Activated CD4-positive, CD25-positive, alpha-beta regulatory T cell treated with anti-CD3 and anti-CD28 coated beads, Interleukin-2, amount 50 U/mL, for 24 hours (primary cell): ENCODE data around the gene RAB7A.
"Not testable (repeated sequence)": the region's sequence is repeated elsewhere in the genome, so short reads cannot be mapped to it uniquely, and the experiment has no call there.

Experiments used
- ATAC-seq, 2 donors: fragments of 150-1000 bp; cut with Tn5 transposase; one replicate each; pipeline ENCODE4 v1.10.0; 2021; ENCODE audit warnings: mild to moderate bottlenecking in 1 of 2, moderate library complexity in 1 of 2

RAB7A gene

DNA sequence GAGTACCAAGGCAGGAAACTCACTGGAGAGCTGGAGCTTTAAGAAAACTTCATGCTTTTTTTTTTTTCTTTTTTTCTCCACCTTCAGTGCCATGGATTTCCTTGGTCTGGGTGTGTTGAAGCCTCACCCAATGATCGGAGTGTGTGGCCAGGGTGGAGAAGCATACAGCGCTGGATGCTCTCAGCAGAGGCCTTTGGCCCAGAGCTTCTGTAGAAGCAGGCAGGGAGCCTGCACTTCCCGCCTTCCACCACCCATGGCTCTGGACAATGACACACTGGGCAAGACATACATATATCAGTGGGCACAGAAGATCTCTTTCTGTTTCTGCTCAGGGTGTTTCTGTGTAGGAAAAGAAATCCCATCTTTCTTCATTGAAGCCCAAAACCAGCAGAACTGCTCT is 97.6 kb downstream of the RAB7A start:
- no peak for ATAC-seq

DNA sequence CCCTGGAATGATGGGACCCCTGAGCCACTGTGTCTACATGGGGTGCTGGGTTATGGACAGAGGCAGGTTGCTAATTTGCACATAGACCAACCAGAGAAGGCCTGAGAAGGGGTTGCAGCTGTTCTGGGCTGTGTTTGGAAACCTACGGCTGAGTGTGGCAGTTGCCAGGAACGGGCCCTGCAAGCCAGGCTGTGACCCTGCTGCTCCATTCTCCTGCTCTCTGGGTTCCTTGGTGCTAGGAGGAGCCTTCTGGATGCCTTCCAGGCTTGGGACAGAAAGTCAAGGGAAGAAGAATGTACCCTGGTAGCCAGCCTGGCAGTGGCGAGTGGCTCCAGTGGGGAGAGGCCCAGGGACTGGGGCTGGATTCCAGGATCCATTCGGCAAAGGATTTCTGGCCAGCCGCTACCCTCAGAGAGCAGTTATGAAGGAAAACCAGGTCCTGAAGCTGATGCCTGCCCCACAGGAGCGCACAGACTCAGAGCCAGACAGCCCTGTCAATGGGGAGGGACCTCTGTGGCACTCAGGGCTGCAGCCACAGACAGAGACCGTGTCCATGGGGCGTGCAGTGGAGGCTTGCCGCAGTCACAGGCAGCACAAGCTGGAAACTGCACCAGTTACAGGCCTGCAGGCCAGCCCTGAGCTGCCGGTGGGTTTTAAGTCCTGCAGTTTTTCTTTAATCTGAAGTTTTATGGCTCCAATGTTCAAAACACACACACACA is 98.3 kb downstream of the RAB7A start:
- ATAC-seq = no peak

DNA sequence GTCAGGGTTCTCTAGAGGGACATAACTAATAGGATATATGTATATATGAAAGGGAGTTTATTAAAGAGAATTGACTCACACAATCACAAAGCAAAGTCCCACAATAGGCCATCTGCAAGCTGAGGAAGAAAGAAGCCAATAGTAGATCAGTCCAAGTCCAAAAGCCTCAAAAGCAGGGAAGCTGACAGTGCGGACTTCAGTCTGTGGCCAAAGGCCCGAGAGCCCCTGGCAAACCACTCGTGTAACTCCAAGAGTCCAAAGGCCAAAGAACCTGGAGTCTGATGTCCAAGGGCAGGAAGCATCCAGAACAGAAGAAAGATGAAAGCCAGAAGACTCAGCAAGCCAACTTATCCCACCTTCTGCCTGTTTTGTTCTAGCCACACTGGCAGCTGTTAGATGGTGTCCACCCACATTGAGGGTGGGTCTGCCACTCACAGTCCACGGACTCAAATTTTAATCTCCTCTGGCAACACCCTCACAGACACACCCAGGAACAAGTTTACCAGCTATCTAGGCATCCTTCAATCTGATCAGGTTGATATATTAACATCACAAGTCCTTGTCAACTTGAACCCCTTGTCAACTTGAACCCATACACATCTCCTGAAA is 99.2 kb downstream of the RAB7A start:
- no peak for ATAC-seq

DNA sequence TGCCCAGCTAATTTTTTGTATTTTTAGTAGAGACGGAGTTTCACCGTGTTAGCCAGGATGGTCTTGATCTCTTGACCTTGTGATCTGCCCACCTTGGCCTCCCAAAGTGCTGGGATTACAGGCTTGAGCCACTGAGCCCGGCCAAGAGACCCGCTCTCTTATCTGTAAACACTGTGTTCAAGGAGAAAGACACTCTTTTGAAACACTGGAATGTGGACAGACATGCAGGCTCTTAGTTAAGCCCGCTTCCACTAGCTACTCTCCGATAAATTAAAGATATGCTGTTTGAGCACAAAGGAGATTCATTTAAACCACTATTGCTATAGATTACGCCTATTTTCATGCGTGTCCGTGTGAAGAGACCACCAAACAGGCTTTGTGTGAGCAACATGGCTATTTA is 103.1 kb downstream of the RAB7A start:
- not testable (repeated sequence) for ATAC-seq

DNA sequence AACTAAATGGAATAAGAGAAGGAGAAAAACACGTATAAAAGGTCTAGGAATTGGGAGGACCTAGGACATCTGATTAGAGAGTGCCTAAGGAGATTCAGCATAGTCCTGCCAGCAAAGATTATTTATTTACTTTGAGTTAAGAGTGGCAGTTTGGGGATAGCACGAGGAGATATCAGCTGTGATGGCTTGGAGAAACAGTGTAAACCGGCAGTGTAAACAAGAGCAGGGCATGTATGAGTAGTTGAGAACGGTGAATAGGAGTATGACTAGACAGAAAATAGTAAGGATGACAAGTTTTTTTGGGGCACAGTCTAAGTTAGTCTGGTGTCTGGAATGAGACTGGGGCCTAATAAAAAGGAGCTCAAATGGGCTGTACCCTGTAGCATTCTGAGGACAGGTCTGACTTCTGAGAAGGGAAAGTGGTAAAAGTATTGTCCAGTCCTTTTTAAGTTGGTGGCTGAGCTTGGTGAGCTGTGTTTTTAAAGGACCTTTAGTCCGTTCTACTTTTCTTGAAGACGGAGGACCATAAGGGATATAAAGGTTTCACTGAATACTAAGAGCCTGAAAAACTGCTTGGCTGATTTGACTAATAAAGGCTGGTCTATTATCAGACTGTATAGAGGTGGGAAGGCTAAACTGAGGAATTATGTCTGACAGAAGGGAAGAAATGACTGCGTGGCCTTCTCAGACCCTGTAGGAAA is 104.1 kb downstream of the RAB7A start:
- ATAC-seq = not testable (repeated sequence)

DNA sequence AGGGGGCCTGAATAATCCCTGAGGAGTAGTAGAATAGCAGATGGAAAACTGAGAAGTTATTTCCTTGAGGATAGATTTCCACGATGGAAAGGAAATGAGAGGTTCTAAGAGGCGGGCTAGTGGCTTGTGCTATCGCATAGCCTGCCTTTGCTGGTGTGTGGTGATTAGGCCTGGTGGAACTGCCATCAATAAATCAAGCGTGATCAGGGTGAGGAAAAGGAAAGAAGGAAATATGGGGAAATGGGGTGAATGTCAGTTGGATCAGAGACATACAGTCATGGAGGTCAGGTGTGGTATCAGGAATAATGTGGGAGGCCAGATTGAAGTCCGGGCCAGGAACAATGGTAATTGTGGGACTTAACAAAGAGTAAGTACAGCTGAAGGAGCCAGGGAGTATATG is 104.8 kb downstream of the RAB7A start:
- not testable (repeated sequence) for ATAC-seq

DNA sequence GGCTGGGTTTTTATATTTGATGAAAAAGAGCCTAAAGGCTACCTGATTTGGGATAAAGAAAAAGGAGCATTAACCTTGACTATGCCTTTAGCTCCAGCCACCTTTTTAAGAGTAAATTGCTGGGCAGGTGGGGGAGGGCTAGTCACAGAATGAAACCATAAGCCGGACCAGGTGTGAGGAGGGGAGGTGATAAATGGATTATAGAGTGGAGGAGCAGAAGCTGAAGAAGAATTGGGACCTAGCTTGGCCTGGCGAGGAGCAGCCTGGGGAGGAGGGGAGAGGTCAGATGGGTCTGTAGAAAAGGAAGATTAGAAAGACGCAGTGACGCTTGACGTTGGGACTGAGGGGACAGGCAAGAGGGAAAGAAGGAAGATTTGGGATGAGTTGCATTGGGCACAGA is 107.0 kb downstream of the RAB7A start:
- not testable (repeated sequence) for ATAC-seq

DNA sequence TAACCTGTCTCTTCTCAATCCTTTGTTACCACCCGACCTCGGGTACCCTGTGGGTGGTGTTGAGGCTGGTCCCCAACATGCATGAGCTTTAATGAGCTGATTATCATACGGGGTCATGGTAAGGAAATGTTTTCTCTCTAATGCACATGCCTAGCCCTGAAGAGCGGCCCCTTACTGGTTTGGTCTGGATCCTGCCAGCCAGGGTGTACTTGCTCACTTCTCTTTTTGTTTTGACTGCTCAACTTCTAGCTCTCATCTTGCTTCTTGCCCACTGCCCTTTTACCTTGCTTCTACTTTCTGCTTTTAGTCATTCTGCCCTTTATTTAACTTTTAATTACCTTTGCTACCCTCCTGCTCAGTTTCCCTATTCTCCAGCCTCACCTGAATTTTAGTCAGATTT is 109.1 kb downstream of the RAB7A start:
- ATAC-seq = no peak

DNA sequence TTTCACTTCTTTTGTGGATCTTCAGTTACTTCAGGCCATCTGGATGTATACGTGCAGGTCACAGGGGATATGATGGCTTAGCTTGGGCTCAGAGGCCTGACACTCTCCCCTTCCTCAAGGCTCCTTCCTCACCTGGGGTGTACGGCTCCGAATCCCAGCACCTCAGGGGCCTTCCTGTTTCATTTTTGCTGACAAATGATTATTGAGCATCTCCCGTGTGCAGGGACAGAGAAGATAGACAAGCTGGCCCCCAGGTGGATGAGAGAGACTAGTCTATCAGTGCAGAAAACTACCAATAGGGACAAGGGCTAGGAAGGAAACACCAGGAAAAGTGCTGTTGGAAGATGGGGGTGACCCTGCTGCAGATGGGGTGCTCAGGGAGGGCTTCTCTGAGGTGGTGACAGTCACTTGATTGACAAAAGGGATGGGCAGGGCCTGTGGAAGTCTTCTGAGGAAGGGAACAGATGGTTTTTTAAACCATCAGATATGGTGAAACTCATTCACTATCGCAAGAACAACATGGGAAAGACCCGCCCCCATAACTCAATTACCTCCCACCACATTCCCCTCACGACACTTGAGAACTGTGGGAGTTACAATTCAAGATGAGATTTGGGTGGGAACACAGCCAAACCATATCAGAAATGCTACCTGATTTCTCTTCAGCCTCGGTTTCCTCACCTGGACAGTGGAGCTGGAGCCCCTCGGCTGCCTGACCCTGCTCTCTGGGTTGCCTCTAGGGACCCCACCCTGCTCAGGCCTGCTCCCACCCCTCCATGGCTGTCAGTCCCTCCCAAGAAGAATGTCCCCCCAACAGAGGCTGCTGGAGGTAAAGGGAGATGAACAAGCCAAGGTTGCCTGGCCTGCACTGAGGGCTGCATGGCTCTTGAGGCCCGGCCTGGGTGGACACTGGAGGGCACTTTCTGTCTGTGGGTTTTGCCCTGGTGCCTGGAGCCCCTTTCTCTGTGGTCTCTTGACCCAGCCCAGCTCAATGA is 116.2 kb downstream of the RAB7A start:
- ATAC-seq = no peak

DNA sequence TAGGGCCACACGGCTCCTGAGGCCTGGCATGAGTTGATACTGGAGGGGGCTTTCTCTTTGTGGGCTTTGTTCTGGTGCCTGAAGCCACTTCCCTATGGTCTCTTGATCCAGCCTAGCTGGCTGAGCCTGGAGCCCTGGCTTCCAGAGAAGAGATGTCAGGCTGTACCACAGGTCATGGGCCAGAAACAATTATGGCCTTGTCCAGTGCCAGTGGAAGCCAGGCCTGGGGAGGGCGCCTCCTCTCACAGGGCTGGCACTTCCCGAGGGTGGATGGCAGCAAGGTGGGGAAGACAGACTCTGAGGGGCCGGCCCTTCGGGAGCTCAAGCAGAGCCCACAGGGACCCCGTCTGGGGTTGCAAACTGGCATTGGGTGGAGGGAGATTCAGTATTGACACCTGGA is 118.5 kb downstream of the RAB7A start:
- no peak for ATAC-seq

DNA sequence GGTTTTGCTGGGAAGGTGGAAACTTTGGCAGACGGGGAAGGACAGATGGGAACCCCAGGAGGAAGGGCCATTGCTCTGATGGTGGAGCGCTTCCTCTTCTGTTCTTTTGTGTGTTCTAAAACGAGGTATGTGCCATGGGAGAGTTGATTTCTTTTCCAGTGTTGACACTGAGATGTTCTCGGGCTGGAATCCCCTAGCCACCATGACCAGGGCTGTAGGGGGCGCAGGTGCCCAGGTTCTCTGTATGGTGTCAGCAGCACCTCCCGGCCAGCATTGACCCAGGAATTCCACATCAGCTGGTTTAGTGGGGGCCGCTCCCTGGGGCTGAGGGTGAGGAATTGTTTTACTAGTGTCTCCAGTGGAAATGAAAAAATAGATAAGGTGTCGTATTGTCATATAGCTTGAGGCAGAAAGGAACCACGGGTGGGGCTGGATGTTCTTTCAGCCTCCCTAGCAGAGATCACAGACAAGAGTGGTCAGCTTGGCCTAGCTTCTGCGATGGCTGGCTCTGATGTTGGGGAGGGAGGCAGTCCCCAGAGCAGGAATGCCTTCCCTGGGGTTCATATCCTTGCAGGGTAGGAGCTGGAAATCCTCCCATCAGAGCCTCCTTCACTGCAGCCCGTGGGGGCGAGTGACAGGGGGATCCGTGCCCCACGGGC is 119.3 kb downstream of the RAB7A start:
- no peak for ATAC-seq

DNA sequence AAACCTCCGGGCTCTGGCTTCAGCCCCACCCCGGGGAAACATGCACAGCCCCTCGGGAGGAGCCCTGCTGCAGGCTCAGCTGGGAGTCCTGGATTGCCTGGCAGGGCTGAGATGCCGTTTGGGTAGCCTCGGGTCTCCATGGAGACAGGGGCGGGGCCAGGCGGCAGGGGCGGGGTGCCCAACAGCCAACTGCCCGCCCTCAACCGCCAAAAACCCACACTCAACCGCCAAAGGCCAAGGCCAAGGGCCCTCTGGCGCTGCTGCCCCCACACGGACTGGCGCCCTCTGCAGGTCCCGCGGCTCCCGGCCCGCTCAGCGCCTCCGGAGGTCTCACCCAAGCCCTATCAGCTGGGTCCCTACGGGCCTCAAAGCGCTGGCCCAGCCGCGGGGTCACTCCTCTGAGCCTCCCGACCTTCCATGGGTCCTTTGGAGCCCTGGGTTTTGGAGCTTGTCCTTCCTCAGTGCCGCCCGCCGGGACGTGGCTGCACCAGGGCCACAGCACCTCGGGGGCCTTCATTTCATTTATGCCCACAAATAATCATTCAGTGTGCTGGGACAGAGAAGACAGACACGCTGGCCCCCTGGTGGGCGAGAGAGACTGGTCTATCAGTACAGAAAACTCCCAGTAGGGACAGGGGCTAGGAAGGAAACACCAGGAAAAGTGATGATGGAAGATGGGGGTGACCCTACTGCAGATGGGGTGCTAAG is 119.9 kb downstream of the RAB7A start:
- ATAC-seq = peak; percentile 82 to 85

DNA sequence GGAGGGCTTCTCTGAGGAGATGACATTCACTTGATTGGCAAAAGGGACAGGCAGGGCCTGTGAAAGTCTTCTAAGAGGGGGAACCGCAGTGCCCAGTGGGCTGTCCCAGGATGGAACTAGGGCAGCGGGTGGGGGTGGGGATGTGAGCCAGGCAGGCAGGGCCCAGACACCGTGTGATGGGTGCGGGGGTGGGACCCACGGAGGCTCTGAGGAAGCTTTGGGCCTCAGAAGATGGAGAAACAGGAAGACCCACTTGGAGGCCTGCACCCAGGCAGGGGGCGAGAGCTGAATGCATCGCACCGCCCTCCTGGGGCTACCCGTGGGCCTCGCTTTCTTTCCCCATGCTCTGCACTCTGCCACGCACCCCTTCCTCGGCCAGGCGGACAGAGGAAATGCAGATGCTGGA is 120.5 kb downstream of the RAB7A start:
- peak; percentile 22 to 27 for ATAC-seq

DNA sequence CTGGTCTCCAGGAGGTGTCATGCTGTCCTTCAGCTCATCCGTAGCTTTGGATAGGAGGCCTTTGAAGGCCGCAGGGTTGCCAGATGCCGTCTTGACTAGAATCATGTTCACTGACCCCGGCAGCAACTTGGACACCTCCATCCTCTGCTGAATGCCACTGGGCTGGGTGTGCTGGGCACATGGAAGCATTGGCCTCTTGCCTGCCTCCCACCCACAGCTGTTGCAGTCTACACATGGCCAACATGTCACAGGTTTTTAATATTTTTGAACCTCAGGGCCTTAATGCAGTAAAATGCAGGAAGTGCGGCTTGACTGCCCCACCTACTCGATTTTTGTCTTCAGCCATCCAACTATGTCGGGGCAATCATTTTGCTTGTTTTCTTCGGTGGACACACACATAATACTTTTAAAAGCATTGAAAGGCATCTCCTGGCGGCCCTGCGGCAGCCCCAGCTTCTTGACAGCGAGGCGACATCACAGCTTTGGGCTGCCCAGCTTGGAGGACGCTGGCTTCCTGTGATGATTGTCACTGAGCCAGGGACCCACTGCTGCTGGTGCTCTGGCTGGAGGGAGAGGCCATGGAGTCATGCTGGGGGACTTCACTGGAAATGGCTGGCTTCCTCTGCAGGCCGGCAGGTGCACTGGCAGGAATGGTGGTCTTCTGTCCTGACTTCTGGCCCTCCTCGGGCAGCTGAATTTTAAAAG is 121.8 kb downstream of the RAB7A start:
- ATAC-seq = no peak

DNA sequence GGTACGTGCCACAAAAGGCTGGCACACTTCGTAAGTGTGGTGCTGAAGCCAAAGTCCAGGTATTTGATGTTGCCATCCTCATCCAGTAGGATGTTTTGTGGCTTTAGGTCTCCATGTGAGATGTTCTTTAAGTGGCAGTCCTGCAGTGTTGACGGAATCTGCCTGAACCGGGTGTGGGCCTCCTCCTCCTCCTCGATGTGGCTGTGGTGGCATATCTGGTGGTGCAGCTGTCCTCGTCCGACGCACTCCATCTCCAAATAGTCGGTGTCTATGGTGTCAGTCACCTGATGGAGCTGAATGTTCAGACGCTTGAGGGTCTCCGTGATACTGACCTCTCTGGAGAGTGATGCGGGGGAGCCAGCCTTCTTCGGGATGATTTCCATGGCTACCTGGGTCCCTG is 123.0 kb downstream of the RAB7A start:
- ATAC-seq = no peak

DNA sequence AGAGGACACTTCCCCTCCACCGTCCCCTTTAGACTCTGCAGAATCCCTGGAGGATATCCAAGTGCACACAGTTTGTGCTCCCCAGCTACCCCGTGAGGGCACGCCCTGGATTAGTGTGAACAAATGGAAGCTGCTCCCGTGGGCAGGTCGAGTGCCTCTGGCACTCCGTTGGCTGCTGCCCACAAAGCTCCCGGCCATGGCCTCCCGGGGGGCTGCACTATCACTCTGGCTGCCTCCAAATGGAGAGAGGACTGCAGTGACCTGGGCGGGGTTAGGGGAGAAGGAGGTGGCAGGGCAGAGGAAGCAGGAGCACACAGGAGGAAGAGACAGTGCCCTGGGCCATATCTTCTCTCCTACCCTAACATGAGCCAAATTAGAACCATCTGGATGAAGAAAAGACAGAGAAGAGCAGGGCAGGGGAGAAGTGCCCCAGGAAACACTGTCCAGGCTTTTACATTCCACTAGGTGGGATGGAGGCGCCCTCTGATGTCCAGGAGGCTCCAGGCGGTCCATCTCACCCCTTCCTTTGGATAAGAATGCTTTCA is 124.0 kb downstream of the RAB7A start:
- no peak for ATAC-seq

DNA sequence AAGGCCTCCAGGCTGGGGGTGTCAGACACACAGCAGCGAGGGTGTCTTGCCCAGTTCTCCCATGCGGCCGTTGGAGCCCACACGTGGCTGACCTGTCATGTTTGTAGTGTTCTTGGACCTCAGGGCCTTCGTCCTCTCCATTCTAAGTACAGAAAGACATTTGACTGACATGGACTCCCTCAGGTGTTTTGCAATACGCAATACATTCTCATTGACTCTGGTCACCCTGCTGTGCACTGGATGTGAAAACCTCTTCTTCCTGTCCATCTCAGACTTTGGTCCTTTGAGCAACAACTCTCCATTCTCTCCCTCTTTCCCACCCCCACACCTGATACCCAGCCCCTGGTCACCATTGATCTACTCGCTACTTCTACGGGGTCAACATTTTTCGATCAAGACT is 124.6 kb downstream of the RAB7A start:
- ATAC-seq = no peak

DNA sequence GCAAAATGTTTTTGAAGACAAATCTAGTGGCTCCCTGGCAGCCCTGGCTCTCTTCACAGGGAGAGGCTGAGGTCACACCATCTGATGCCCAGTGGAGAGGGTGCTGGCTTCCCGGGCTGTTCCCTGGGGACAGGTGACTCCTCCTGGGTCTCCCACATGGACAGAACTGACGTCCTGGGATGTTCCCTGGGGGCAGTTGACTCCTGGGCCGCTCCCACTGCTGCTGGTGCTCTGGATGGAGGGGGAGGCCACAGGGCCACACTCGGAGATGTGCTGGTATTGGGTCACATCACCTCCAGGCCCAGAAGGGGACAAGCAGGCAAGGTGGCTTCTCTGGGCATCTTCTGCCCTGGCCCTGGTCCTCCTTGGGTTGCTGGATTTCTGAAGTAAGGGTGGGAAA is 125.6 kb downstream of the RAB7A start:
- ATAC-seq = no peak

DNA sequence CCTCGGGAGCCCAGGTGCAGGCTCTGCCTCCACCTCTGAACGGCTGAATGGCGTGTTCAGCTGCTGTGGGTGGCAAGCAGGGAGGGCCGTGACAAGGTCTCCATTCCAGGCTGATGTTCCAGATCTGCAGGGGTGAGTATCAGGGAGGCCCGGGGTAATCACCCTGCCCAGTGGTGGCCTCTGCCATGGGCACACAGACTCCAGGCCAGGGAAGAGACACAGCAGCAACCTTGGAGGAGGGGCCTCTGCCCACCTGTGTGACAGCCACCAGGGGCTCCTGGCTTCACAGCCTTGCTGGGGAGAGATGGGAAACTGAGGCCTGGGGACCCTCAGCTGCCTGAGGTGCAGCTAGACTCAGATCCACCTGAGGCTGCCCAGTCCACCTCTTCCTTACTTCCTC is 127.8 kb downstream of the RAB7A start:
- no peak for ATAC-seq

DNA sequence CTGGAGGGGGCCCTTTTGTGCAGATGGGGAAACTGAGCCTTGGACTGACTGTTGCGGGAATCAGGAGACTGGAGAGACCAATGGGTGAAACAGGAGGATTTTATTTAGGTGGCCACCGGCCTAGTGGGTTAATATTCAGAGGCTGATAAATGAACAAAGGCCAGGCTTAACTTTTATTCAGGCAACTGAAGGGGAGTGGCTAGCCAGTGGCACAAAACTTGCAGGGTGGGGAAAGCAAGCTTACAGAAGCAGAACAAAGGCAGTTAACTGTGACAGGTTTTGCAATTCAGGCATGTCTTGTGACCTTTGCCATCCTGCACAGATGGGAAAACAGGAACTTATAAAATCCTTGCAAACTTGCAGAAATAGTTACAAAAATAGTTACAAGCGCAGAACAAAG is 128.5 kb downstream of the RAB7A start:
- ATAC-seq = no peak

DNA sequence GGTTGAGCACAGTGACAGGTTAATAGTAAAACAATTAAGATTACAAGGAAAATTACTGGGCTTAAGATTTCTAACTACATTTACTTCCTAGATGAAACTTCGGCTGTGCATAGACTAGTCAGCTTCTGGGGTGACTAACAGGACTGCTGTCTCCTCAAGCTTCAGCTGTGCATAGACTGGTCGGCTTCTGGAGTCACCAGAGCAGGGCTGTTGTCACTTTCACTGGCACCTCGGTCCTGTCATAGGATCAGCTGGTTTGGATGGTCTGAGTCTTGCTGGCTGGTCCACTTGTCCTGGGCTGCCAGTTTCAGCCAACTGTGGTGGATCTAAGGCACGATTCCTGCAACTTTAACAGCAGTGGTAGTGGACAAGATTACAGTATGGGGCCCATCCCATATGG is 129.6 kb downstream of the RAB7A start:
- ATAC-seq = no peak
